OCI-LY1 (cell line): ENCODE results near the gene MMP25.
"Not testable (repeated sequence)": the region's sequence is repeated elsewhere in the genome, so short reads cannot be mapped to it uniquely, and the experiment has no call there.

ENCODE experiments used
- H2AFZ ChIP-seq: fragments of 200-600 bp; sonication (generic), shearing (Covaris generic); 2 replicates; pipeline ENCODE4 v1.6.0; 2014; ENCODE audit warnings: antibody characterized with exemption, mild to moderate bottlenecking, low read length
- H3F3A ChIP-seq: fragments of 200-600 bp; sonication (generic), shearing (Covaris generic); 2 replicates; pipeline ENCODE4 v1.6.0; 2014; ENCODE audit warnings: mild to moderate bottlenecking, antibody characterized with exemption, low read length, moderate library complexity; ENCODE audit not compliant: insufficient read depth
- H3K27ac ChIP-seq: fragments of 200-600 bp; sonication (generic); 2 replicates; pipeline ENCODE4 v1.5.1; 2014; ENCODE audit warnings: low read length, mixed run types, mild to moderate bottlenecking, low read depth; ENCODE audit not compliant: poor library complexity, severe bottlenecking
- H3K27me3 ChIP-seq: fragments of 200-600 bp; sonication (generic); 2 replicates; pipeline ENCODE4 v1.6.0; 2014; ENCODE audit warnings: antibody characterized with exemption, mild to moderate bottlenecking, low read length, moderate library complexity; ENCODE audit not compliant: insufficient read depth
- H3K36me3 ChIP-seq: fragments of 200-600 bp; sonication (generic); 2 replicates; pipeline ENCODE4 v1.6.1; 2014; ENCODE audit warnings: mild to moderate bottlenecking, antibody characterized with exemption, low read length, moderate library complexity, mixed read lengths; ENCODE audit not compliant: insufficient read depth
- H3K4me1 ChIP-seq: fragments of 200-600 bp; sonication (generic); 2 replicates; pipeline ENCODE4 v1.5.1; 2014; ENCODE audit warnings: mild to moderate bottlenecking, low read length, moderate library complexity; ENCODE audit not compliant: insufficient read depth, severe bottlenecking
- H3K4me2 ChIP-seq: fragments of 200-600 bp; sonication (generic), shearing (Covaris generic); 2 replicates; pipeline ENCODE4 v1.6.1; 2014; ENCODE audit warnings: low read length
- H3K4me3 ChIP-seq: fragments of 200-600 bp; sonication (generic); 2 replicates; pipeline ENCODE4 v1.5.1; 2014; ENCODE audit warnings: low read length, low read depth, mild to moderate bottlenecking, mixed read lengths; ENCODE audit not compliant: poor library complexity, severe bottlenecking
- H3K79me2 ChIP-seq: fragments of 200-600 bp; shearing (Covaris generic); 2 replicates; pipeline ENCODE4 v1.6.1; 2016; ENCODE audit warnings: mixed run types, low read length, mixed read lengths; ENCODE audit not compliant: insufficient read depth
- H3K9ac ChIP-seq: fragments of 200-600 bp; sonication (generic), shearing (Covaris generic); 2 replicates; pipeline ENCODE4 v1.6.1; 2014; ENCODE audit warnings: mild to moderate bottlenecking, low read length, mixed read lengths
- H3K9me2 ChIP-seq: fragments of 200-600 bp; sonication (generic), shearing (Covaris generic); 2 replicates; pipeline ENCODE4 v1.6.1; 2014; ENCODE audit warnings: low read depth, mild to moderate bottlenecking, low read length, mixed read lengths
- H3K9me3 ChIP-seq: fragments of 200-600 bp; shearing (Covaris generic); 2 replicates; pipeline ENCODE4 v1.6.1; 2014; ENCODE audit warnings: low read length, mixed read lengths
- H4K20me1 ChIP-seq: fragments of 200-600 bp; sonication (generic), shearing (Covaris generic); 2 replicates; pipeline ENCODE4 v1.6.0; 2016; ENCODE audit warnings: mild to moderate bottlenecking, low read length; ENCODE audit not compliant: insufficient read depth
- EZH2 ChIP-seq: fragments of 200-600 bp; sonication (generic), shearing (Covaris generic); IDR thresholded peaks from 2 replicates; pipeline ENCODE4 v1.8.0; 2017; ENCODE audit warnings: borderline replicate concordance, mixed run types, mild to moderate bottlenecking, antibody characterized with exemption, low read length, moderate library complexity, mixed read lengths
- TF ChIP-seq, protein P1 (sequence below): fragments of 200-600 bp; sonication (generic), shearing (Covaris generic); IDR thresholded peaks from 2 replicates; pipeline ENCODE4 v1.5.1; 2017; ENCODE audit warnings: mild to moderate bottlenecking, antibody characterized with exemption, low read length, moderate library complexity, mixed read lengths

The MMP25 gene

DNA sequence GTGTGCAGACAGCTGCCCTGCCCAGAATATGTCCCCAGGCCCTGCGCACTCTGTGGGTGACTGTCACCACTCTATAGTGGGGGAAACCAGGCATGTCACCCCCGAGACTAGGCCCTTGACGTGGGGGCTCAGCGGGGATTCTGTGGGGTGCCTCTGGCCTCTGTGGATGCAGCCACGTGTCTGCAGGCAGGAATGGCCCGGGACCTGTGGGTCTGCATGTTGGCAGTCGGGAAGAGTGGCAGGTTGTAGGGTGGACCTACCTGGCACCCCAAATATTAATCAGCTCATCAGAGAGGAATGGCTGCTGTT is 20.0 kb downstream of the MMP25 start:
- no peak overlapping the region for H3K4me2 ChIP-seq
- H3K4me1 ChIP-seq, result no peaks in the 10 kb centered on the region
- H3K27ac ChIP-seq, result no peak overlapping the region
- TF ChIP-seq EZH2, result no peak
- H4K20me1 ChIP-seq, result no peaks in the 10 kb centered on the region
- no peak overlapping the region for H3K9ac ChIP-seq
- no peaks in the 10 kb centered on the region for H3K9me3 ChIP-seq
- no peaks in the 10 kb centered on the region; the same call in 1 of the 2 replicates for H3K27me3 ChIP-seq
- H3K36me3 ChIP-seq, result no peaks in the 10 kb centered on the region; the same call in 1 of the 2 replicates
- no peak overlapping the region for H3K4me3 ChIP-seq
- no peaks in the 10 kb centered on the region for H3K9me2 ChIP-seq
- H3K79me2 ChIP-seq, result no peaks in the 10 kb centered on the region
- H2AFZ ChIP-seq, result no peak overlapping the region
- no peaks in the 10 kb centered on the region for H3F3A ChIP-seq

DNA sequence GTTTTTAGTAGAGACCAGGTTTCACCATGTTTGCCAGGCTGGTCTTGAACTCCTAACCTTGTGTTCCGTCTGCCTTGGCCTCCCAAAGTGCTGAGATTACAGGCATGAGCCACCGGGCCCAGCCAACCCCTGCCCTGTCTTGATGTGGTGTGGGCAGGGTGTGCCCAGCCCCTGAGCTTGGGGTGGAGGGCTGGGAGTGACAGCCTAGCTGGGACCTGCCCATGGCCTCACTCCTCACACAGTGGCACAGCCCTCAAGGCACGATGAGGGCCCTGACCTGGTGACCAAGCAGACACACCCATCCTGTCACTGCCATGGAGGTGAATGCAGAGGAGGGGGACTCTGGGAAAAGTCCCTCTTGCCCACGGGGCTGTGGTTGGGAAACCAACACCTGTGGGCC is 22.1 kb downstream of the MMP25 start:
- Histone ChIP-seq H3F3A (no peaks in the 10 kb centered on the region), H4K20me1 (no peaks in the 10 kb centered on the region), H3K27ac (no peak overlapping the region), H3K36me3 (no peaks in the 10 kb centered on the region; the same call in 1 of the 2 replicates), H3K9me2 (no peaks in the 10 kb centered on the region), H3K4me3 (no peak overlapping the region), H3K79me2 (no peaks in the 10 kb centered on the region), H3K27me3 (no peaks in the 10 kb centered on the region; the same call in 1 of the 2 replicates), H3K9me3 (no peaks in the 10 kb centered on the region), H3K9ac (no peak overlapping the region), H3K4me2 (no peak overlapping the region), H2AFZ (no peak overlapping the region), H3K4me1 (no peaks in the 10 kb centered on the region)
- no peak for TF ChIP-seq EZH2
- TF ChIP-seq, protein P1, sequence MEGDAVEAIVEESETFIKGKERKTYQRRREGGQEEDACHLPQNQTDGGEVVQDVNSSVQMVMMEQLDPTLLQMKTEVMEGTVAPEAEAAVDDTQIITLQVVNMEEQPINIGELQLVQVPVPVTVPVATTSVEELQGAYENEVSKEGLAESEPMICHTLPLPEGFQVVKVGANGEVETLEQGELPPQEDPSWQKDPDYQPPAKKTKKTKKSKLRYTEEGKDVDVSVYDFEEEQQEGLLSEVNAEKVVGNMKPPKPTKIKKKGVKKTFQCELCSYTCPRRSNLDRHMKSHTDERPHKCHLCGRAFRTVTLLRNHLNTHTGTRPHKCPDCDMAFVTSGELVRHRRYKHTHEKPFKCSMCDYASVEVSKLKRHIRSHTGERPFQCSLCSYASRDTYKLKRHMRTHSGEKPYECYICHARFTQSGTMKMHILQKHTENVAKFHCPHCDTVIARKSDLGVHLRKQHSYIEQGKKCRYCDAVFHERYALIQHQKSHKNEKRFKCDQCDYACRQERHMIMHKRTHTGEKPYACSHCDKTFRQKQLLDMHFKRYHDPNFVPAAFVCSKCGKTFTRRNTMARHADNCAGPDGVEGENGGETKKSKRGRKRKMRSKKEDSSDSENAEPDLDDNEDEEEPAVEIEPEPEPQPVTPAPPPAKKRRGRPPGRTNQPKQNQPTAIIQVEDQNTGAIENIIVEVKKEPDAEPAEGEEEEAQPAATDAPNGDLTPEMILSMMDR, result no peak

DNA sequence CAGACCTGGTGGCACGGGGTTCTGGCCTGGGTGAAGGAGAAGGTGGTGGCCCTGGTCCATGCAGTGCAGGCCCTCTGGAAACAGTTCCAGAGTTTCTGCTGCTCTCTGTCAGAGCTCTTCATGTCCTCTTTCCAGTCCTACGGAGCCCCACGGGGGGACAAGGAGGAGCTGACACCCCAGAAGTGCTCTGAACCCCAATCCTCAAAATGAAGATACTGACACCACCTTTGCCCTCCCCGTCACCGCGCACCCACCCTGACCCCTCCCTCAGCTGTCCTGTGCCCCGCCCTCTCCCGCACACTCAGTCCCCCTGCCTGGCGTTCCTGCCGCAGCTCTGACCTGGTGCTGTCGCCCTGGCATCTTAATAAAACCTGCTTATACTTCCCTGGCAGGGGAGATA is 22.8 kb downstream of the MMP25 start:
- not testable (repeated sequence) for H3K9ac ChIP-seq, H2AFZ ChIP-seq, H3K79me2 ChIP-seq, H3K9me2 ChIP-seq, H4K20me1 ChIP-seq, H3K36me3 ChIP-seq, H3K27me3 ChIP-seq, H3F3A ChIP-seq, H3K4me2 ChIP-seq, H3K4me3 ChIP-seq, H3K27ac ChIP-seq, H3K9me3 ChIP-seq, H3K4me1 ChIP-seq

- H3K79me2 ChIP-seq, result no peaks in the 10 kb centered on the region
- no peak overlapping the region for H3K4me2 ChIP-seq
- no peak overlapping the region for H3K4me3 ChIP-seq
- peaks cover 11% of the 10 kb centered on the region for H3K4me1 ChIP-seq
- H3K9ac ChIP-seq, result no peak overlapping the region
- H4K20me1 ChIP-seq, result no peaks in the 10 kb centered on the region
- H3K27me3 ChIP-seq, result no peaks in the 10 kb centered on the region
- no peaks in the 10 kb centered on the region; the same call in 1 of the 2 replicates for H3K36me3 ChIP-seq
- H3K9me2 ChIP-seq, result no peaks in the 10 kb centered on the region
- TF ChIP-seq, protein P1, result no peak
- TF ChIP-seq EZH2, result no peak
- no peaks in the 10 kb centered on the region for H3F3A ChIP-seq
- no peak overlapping the region for H3K27ac ChIP-seq
- H2AFZ ChIP-seq, result no peak overlapping the region
- H3K9me3 ChIP-seq, result no peaks in the 10 kb centered on the region
These were observed 24.3 kb downstream of the MMP25 start for GRCh38 chr16:3070608-3071111.
